Transverse colon (tissue), 4 donors: ENCODE results near the gene SPPL2C.

Experiments used
- EP300 ChIP-seq: sonication (generic); formaldehyde crosslinking; IDR thresholded peaks from one replicate; pipeline ENCODE4 v1.6.1; 2017; ENCODE audit warnings: antibody characterized with exemption, low read depth
- POLR2AphosphoS5 ChIP-seq, 3 donors: sonication (generic); formaldehyde crosslinking; IDR thresholded peaks; one replicate each; pipeline ENCODE4 v1.6.1; 2016; ENCODE audit warnings: antibody characterized with exemption in 3 of 3
- TF ChIP-seq, protein P1 (sequence below), 5 experiments: fragments of 200-600 bp in 3 of 5; fragments of 450-650 bp in 2 of 5; sonication (generic) in 3 of 5; IDR thresholded peaks; 1 replicate in 2 of 5; 2 replicates in 3 of 5; pipeline ENCODE4 v1.5.1; 2016 to 2017; ENCODE audit warnings: antibody characterized with exemption in 5 of 5, inconsistent platforms in 3 of 5, mild to moderate bottlenecking in 2 of 5, moderate library complexity in 1 of 5

DNA sequence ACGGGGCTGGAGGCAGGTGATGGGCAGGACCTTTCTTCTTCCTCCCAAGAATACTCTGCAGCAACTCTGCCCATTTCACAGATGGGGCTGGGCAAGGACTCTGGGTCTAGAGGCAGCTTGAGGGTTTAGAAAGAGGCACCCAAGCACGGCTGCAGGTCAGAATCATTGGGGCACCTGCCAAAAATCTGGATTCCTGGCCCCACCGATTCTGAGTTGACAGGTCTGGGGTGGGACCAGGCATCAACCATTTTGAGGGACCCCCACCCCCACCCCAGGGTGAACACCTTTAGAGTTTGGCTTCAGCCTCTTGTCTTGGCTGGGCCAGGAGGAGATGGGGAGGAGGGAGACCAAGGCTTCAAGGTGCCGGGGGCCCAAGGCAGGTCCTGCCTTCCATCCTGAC lies 5.3 kb downstream of the SPPL2C start:
- TF ChIP-seq, protein P1, sequence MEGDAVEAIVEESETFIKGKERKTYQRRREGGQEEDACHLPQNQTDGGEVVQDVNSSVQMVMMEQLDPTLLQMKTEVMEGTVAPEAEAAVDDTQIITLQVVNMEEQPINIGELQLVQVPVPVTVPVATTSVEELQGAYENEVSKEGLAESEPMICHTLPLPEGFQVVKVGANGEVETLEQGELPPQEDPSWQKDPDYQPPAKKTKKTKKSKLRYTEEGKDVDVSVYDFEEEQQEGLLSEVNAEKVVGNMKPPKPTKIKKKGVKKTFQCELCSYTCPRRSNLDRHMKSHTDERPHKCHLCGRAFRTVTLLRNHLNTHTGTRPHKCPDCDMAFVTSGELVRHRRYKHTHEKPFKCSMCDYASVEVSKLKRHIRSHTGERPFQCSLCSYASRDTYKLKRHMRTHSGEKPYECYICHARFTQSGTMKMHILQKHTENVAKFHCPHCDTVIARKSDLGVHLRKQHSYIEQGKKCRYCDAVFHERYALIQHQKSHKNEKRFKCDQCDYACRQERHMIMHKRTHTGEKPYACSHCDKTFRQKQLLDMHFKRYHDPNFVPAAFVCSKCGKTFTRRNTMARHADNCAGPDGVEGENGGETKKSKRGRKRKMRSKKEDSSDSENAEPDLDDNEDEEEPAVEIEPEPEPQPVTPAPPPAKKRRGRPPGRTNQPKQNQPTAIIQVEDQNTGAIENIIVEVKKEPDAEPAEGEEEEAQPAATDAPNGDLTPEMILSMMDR (IDR thresholded peaks at IDR 0.05) = no peak
- TF ChIP-seq EP300 (no peak), POLR2AphosphoS5 (IDR thresholded peaks at IDR 0.05) (no peak)
